Loucy (cell line): ENCODE measurements around the gene SERINC3.

Experiments used
- H2AFZ ChIP-seq: fragments of 200-600 bp; sonication (generic); 2 replicates; pipeline ENCODE4 v1.6.0; 2016; ENCODE audit warnings: antibody characterized with exemption, mild to moderate bottlenecking, low read length, moderate library complexity
- H3F3A ChIP-seq: fragments of 200-600 bp; 2 replicates; pipeline ENCODE4 v1.6.0; 2016; ENCODE audit warnings: antibody characterized with exemption, low read depth, mild to moderate bottlenecking
- H3K27me3 ChIP-seq: fragments of 200-600 bp; sonication (generic); 2 replicates; pipeline ENCODE4 v1.6.1; 2014; ENCODE audit warnings: low read length, mild to moderate bottlenecking; ENCODE audit not compliant: insufficient read depth, poor library complexity, severe bottlenecking
- H3K36me3 ChIP-seq: fragments of 200-600 bp; sonication (generic); 2 replicates; pipeline ENCODE4 v1.6.1; 2016; ENCODE audit warnings: low read length; ENCODE audit not compliant: insufficient read depth
- H3K4me1 ChIP-seq: fragments of 200-600 bp; sonication (generic); 2 replicates; pipeline ENCODE4 v1.5.1; 2014; ENCODE audit warnings: low read length, mild to moderate bottlenecking; ENCODE audit not compliant: insufficient read depth, poor library complexity, severe bottlenecking
- H3K4me2 ChIP-seq: fragments of 200-600 bp; sonication (generic); 2 replicates; pipeline ENCODE4 v1.6.0; 2014; ENCODE audit warnings: antibody characterized with exemption, low read length, low read depth, mild to moderate bottlenecking; ENCODE audit not compliant: poor library complexity, severe bottlenecking
- H3K4me3 ChIP-seq: fragments of 200-600 bp; sonication (generic); 2 replicates; pipeline ENCODE4 v1.5.1; 2014; ENCODE audit warnings: low read length, mild to moderate bottlenecking, mixed read lengths; ENCODE audit not compliant: poor library complexity, severe bottlenecking
- H3K79me2 ChIP-seq: fragments of 200-600 bp; sonication (generic); 2 replicates; pipeline ENCODE4 v1.6.1; 2014; ENCODE audit warnings: low read length; ENCODE audit not compliant: insufficient read depth
- H3K9ac ChIP-seq: fragments of 200-600 bp; sonication (generic); 2 replicates; pipeline ENCODE4 v1.6.0; 2014; ENCODE audit warnings: mild to moderate bottlenecking, low read depth, low read length, moderate library complexity; ENCODE audit not compliant: poor library complexity, severe bottlenecking
- H3K9me2 ChIP-seq: fragments of 200-600 bp; sonication (generic); replicated peaks from 2 replicates; pipeline ENCODE4 v1.6.1; 2016; ENCODE audit warnings: low read depth, low read length, mixed read lengths
- H3K9me3 ChIP-seq: fragments of 200-600 bp; sonication (generic); 2 replicates; pipeline ENCODE4 v1.6.1; 2014; ENCODE audit warnings: mild to moderate bottlenecking, antibody characterized with exemption, low read length, low read depth; ENCODE audit not compliant: insufficient read depth
- H4K20me1 ChIP-seq: fragments of 200-600 bp; sonication (generic); 2 replicates; pipeline ENCODE4 v1.6.0; 2014; ENCODE audit warnings: antibody characterized with exemption, low read length, mild to moderate bottlenecking; ENCODE audit not compliant: insufficient read depth, poor library complexity, severe bottlenecking
- EZH2phosphoT487 ChIP-seq: fragments of 200-600 bp; IDR thresholded peaks from 2 replicates; pipeline ENCODE4 v1.6.1; 2018; ENCODE audit warnings: antibody characterized with exemption, mild to moderate bottlenecking, moderate library complexity, borderline replicate concordance
- TF ChIP-seq, protein P1 (sequence below): fragments of 200-600 bp; sonication (generic); conservative IDR thresholded peaks from 2 replicates; pipeline ENCODE4 v1.5.1; 2014; ENCODE audit warnings: mild to moderate bottlenecking, antibody characterized with exemption, low read length

Gene SERINC3

DNA sequence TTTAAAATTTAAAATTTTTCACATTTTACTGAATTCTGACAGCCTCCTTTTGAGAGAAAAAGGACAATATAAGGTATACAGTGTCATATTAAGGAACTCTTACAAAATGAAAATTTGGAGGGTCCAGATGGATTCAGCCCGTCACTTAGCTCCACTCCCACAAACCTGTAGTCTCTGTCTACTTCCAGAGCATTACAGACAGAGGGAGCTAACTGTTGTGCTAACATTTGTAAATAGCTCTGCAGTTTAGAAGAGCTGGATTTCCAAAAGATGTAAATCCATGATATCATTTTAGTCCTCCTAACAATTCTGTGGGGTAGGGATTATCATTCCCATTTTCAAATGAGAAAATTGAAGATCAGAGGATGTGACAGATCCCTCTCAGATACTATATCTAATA is 16.1 kb upstream of the SERINC3 start:
- Histone ChIP-seq H3K79me2 (peaks cover 9% of the 10 kb centered on the region; the same call in 1 of the 2 replicates), H3K4me2 (no peak overlapping the region), H3K9me2 (no peaks in the 10 kb centered on the region), H3K27me3 (no peaks in the 10 kb centered on the region), H2AFZ (no peak overlapping the region), H4K20me1 (no peaks in the 10 kb centered on the region), H3K36me3 (no peaks in the 10 kb centered on the region), H3K4me1 (peaks cover 31% of the 10 kb centered on the region), H3K4me3 (no peak overlapping the region), H3K9ac (no peak overlapping the region), H3F3A (peaks cover 6% of the 10 kb centered on the region; the same call in 1 of the 2 replicates), H3K9me3 (no peaks in the 10 kb centered on the region)
- TF ChIP-seq EZH2phosphoT487 = no peak
- TF ChIP-seq, protein P1, sequence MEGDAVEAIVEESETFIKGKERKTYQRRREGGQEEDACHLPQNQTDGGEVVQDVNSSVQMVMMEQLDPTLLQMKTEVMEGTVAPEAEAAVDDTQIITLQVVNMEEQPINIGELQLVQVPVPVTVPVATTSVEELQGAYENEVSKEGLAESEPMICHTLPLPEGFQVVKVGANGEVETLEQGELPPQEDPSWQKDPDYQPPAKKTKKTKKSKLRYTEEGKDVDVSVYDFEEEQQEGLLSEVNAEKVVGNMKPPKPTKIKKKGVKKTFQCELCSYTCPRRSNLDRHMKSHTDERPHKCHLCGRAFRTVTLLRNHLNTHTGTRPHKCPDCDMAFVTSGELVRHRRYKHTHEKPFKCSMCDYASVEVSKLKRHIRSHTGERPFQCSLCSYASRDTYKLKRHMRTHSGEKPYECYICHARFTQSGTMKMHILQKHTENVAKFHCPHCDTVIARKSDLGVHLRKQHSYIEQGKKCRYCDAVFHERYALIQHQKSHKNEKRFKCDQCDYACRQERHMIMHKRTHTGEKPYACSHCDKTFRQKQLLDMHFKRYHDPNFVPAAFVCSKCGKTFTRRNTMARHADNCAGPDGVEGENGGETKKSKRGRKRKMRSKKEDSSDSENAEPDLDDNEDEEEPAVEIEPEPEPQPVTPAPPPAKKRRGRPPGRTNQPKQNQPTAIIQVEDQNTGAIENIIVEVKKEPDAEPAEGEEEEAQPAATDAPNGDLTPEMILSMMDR = 0 out of 2 replicates have a peak, but pooled peaks have one; percentile 13

DNA sequence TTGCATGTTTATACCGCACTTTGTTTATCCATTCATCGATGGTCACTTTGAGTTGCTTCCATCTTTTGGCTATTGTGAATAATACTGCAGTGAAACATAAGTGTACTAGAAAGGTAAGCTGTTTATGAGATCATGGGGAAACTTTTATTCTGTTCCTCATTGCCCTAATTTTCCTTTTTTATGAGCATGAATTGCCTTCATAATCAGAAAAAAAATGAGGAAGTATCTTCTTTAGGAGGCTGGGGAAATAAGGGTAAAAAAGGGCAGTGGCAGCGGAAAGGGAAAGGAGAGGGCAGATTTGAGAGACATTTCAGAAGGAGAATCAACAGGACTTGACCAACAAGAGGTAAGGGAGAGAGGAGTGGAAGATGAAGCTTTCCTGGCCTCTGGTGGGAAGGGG is 14.3 kb upstream of the SERINC3 start:
- Histone ChIP-seq H4K20me1 (no peaks in the 10 kb centered on the region), H3K27me3 (no peaks in the 10 kb centered on the region), H3K9ac (no peak overlapping the region), H3F3A (peaks cover 6% of the 10 kb centered on the region; the same call in 1 of the 2 replicates), H3K79me2 (peaks cover 17% of the 10 kb centered on the region; the same call in 1 of the 2 replicates), H3K36me3 (no peaks in the 10 kb centered on the region), H3K9me2 (no peaks in the 10 kb centered on the region), H2AFZ (no peak overlapping the region), H3K4me3 (no peak overlapping the region), H3K4me2 (peak overlapping the region; percentile 39), H3K4me1 (peaks cover 36% of the 10 kb centered on the region), H3K9me3 (no peaks in the 10 kb centered on the region)
- no peak for TF ChIP-seq EZH2phosphoT487
- TF ChIP-seq, protein P1 = no peak

DNA sequence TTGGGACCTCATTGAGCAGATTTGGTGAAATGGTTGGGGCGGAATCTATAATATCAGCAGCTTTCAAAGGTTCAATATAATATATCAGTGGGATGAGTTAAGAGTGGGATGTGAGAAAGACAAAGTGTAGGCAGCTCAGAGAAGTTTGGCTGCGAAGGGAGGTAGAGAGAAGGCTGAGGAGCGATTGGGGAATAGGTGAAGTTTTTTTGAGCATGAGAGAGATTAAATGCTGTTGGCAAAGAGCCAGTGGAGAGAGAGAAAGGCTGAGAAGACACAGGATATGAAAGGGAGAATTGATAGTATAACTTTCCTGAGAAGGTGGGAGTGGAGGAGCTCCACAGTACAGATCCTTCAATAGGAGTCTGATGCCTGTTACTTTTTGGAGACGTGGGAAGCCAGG is 12.1 kb upstream of the SERINC3 start:
- Histone ChIP-seq H3K9me2 (no peaks in the 10 kb centered on the region), H3K9me3 (no peaks in the 10 kb centered on the region), H2AFZ (no peak overlapping the region), H3K4me2 (peak overlapping the region; percentile 94), H3K27me3 (no peaks in the 10 kb centered on the region), H3K9ac (no peak overlapping the region), H3K36me3 (no peaks in the 10 kb centered on the region), H3K4me1 (peaks cover 40% of the 10 kb centered on the region), H3K79me2 (peaks cover 17% of the 10 kb centered on the region; the same call in 1 of the 2 replicates), H4K20me1 (no peaks in the 10 kb centered on the region), H3F3A (peaks cover 6% of the 10 kb centered on the region; the same call in 1 of the 2 replicates), H3K4me3 (peak overlapping the region; percentile 90)
- no peak for TF ChIP-seq EZH2phosphoT487
- TF ChIP-seq, protein P1 = no peak
